IPS-11a (cell line): ENCODE data around the gene CA4.
A peak's percentile ranks its signal among the peaks of the same experiment; 100 is the strongest.
"Not testable (repeated sequence)": the region's sequence is repeated elsewhere in the genome, so short reads cannot be mapped to it uniquely, and the experiment has no call there.

ENCODE experiments used
- H3K4me3 ChIP-seq: one replicate; pipeline ENCODE4 v1.5.1; 2013; ENCODE audit warnings: low read depth, low read length, control low read depth

Gene CA4

DNA sequence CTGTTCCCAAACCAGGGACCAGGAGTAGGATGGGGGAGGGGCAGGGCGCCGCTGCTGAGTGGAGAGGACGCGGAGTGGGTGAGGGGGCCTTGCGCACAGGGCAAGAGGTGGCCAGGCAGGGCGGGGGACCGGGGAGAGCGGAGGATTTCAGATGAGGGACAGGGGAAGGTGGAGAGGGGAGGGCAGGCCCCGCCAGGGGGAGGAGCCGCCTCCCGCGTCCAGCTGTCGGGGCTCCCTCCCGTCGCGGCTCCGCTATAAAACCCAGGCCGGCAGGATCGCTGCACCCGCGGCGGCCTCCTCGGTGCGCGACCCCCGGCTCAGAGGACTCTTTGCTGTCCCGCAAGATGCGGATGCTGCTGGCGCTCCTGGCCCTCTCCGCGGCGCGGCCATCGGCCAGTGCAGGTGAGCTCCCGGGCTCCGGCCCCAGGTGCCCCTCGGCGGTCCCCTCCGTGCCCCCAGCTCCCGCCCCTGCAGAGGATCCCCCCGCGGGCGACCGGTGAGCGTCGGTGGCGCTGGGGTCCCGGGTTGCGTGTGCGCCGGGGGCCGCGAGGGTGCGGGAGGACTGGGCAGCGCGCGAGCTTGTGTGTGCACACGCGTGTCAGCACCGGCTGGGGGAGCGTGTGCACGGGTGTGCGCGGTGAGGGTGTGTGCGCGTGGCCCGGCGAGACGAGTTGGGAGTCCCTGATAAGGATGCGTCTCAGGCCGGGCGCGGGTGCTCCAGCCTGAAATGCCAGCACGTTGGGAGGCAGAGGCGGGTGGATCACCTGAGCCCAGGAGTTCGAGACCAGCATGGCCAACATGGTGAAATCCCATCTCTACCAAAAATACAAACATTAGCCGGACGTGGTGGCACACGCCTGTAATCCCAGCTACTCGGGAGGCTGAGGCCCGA is at the start of gene CA4:
TSS of gene CA4 (plus strand) at position 283 of the 892 bp plus-strand sequence. CDS start at position 345, 62 bp downstream.
- H3K4me3 ChIP-seq = peak within 1 kb of the TSS; percentile 53

DNA sequence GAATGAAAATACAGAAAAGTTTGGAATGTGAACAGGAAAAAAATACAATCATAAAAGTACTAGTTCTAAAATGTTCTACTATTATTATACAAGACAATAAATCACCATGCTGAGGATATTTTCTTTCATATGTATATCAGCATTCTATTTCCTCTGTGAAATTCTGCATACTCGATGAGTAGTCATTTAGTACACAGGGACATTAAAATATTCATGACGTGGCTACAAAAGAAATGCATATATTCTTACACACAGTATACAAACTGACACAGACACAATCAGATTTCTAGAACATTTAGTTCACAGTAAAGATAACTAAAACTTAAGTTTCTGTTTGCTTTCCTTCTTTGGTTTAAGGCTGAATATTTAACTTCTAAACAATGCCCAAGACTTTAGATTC is 49.2 kb upstream of the CA4 start:
- H3K4me3 ChIP-seq = not testable (repeated sequence)

DNA sequence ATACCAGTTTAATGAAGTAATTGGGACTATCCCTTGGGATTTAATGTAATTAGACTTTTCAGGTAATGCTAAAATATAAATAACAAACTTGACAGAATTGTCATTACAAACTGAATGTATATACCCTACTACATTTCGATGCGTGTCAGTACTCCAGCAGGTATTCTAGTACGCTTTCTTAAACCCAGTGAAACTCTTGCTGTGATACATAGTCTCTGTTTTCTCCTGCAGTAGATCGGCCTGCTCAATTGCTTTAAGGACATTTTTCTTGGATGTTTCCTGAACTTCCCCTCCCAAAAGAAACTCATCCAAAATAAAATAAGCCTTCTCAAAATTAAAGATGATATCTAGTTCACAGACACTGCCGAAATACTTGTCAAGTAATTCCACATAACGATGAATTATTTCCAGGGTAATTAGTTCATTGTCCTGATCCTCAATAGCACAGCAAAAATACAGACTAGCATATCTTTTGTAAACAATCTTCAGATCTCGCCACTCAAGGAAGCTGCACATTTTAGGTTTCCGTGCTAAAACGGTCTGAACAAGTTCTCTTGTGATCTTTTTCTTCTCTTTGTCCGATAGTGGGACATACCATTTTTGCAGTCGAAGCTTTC is 47.6 kb upstream of the CA4 start:
- not testable (repeated sequence) for H3K4me3 ChIP-seq

DNA sequence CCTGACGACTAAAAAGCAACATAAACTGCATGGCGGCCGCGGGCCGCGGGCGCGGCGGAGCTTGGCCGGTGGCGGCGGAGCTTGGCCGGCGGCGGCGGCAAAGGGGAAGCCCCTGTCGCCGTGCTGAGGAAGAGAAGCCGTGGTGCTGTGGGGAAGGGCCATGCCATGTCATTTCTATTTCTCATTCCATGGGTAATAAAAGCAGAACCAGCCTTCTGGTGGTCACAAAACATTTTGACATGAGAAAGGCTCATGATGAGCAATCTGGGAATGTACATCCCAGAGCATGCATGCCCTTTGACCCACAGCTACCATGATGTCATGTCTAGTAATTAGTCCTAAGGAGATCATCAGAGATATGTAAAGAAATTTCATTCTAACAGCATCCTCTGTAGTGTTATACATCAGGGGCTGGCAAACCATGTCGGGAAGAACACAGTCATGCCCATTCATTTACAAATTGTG is 47.1 kb upstream of the CA4 start:
- H3K4me3 ChIP-seq = no peak overlapping the region

DNA sequence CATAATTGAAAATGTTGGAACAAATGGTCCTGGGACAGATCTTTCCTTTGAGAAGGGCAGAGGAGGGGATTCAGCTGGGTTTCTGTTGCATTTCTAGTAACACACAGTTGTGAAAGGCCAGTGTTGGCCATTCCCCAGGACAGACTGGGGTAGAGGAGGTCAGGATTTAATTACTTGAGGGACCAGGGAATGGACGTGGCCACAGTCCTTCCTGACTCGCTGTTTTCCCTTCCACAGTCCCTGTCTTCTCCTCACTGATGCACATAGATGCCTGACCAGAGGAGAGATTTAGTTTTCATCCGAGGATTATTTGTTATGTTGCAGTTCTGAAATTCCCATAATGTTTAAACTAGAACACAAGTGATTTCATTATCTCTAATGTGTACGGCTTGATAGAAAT is 45.8 kb upstream of the CA4 start:
- H3K4me3 ChIP-seq = no peak overlapping the region

DNA sequence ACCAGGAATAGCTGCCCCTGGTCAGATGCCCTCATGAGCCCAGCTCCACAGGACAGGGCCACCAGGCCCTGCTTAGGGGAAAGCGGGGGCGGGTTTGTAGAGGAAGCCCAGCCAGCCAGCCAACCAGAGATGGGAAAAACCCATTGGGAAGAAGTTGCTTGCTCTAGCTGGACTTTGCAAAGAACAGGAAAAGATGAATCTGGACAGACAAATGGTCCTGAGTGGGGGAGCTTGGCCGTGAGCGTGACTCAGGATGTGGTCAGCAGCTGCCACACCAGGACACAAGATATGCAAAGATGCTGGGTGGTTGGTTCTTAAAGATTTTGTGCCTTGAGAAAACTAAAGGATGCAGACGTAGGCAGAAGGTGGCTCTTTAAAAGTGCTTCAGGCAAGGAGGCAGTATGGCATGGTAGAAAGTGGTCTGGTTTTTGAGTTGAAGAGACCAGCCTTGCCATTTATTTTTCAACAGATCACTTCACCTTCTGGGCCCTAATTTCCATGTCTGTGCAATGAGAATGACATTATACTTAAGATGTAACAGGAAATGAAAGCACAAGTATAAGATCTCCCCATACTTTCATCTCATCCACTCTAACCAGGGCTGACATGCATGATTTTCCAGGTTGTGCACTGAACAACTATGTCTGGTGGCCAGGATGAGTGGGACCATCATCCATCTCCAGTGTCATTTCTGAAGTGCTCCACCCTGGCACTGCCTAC is 43.3 kb upstream of the CA4 start:
- no peak overlapping the region for H3K4me3 ChIP-seq

DNA sequence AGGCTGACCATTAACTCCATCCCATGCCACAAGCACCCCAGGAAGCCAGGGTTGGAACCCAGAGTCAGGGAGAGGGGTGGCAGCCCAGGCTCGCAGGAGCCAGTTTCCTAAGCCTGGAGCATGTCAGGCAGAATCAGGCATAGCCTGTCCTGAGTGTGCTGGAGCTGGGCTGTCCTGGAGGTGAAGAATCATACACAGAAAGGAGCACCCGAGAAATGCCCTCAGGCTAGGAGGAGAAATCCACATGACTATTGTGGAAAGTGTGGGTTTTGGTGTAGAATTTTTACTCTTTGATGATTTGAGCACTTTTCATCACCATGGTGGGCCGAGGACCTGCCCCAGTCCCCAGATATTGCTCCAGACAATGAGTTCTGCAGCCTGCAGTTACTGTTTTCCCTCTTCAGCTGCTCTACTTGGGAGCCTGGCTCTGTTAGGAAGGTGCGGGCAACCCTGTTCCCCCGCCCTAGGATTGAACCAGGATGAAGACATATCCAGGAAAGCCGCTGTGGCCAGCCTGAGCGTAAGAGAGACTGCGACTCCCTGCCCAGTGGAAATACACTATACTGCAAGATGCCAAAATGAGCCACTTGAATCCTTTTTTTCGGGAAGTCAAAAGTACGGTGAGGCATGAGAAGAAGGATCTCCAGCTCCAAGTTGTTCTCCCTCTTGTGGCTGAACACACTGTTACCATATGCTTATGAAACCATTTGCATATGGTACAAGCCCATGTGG is 42.1 kb upstream of the CA4 start:
- no peak overlapping the region for H3K4me3 ChIP-seq

DNA sequence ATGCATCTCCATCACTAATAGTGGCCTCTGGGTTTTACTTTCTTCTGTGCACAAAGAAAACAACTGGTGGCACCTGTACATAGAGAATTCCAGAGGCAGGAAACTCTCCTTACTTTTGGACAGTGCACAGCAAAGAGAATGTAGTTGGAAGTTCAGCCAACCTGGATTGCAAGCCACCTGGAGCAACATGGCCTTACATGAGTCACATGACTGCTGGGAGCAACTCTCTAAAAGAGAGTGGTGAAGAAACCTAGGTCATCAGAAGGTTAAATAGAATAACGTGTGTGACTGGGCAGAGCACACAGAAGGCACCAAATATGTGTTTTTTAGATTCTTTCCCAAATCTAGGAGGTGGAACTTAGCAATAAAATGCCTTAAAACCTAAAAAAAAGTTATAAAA is 41.5 kb upstream of the CA4 start:
- not testable (repeated sequence) for H3K4me3 ChIP-seq

DNA sequence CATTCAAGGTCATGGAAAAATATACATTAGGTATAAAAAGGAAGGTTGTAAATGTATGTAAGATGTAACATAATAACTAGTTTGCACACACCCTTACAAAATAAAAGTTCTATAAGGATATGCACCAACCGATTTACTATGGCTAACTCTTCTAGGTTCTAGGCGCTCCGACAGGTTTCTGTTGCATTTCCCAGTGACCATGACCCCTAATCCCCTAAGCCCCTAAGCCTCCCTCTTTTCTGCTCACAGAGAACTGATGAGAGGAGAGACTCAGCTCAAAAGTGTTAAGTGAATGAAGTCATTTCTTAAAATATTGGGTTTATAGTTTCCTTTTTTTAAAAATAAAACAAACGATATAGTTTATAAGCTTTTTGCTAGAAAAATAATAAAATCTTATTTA is 41.1 kb upstream of the CA4 start:
- no peak overlapping the region for H3K4me3 ChIP-seq

DNA sequence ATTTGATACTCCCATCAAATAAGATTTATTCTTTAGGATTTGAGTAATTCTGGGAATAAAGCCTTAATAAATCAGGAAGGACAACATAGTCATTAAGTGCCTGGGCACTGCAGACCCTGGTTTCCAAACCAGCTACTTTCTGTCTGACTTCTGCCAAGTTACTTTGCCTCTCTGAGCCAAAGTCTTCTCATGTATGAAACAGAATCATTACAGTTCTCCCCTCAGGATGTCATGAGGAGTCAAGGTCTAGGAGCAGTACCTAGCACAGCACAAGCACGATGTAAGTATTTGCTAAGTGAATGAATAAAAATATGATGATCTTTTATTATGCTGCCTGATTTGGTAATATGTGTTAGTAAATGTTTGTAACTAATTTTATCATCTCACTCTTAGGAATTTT is 40.6 kb upstream of the CA4 start:
- no peak overlapping the region for H3K4me3 ChIP-seq

DNA sequence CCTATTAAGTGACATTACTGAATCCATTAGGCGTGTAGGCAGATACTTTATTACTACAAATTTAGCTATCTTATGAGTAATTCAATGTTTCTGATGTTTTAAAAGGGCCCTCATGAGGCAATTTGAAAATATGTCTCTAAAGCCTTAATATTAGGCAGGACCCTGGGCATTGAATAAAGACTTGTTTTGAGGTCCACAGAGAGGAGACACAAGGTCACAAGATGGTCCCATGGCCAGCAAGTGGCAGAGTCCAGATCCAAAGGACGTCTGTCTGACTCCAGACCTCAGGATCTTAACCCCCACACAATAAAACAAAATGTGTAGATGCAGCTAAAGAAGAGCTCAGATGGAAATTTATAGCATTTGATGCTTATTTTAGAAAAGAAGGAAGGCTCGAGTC is 39.2 kb upstream of the CA4 start:
- no peak overlapping the region for H3K4me3 ChIP-seq

DNA sequence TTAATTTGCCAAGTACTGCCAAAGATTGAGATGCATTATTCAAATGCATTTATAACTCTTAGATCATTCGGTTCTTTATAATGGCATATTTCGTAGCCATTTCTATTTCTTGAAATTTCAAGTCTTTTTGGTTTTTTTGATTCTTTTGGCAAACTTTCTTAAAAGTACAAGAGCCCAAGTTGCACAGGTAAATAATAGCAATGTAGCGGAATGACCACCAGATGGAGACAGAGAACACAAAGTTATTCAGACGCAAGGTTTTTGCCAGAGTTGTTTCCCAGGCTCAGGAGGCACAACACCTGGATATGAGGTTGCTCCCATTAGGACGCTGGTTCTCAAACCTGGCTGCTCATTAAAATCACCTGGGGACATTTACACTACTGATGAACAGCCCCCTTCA is 38.1 kb upstream of the CA4 start:
- H3K4me3 ChIP-seq = not testable (repeated sequence)

DNA sequence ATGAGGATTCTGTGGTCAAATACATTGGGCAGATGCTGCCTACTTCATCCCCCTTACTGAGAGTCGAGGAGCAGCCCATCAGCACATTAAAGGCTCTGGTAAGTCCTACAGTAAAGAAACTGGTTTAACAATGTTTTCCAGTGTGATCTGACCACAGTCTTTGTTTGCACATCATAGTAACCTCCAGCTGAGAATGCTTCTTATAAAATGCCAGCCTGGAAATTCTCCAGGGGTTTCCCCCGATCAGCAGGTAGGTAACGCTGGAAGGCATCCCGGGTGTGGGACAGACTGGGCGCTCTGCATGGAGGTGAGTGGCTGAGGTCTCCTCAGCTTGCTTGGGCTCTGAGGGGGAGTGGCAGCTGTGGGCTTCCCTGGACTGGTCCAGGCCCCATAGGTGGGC is 34.4 kb upstream of the CA4 start:
- not testable (repeated sequence) for H3K4me3 ChIP-seq

DNA sequence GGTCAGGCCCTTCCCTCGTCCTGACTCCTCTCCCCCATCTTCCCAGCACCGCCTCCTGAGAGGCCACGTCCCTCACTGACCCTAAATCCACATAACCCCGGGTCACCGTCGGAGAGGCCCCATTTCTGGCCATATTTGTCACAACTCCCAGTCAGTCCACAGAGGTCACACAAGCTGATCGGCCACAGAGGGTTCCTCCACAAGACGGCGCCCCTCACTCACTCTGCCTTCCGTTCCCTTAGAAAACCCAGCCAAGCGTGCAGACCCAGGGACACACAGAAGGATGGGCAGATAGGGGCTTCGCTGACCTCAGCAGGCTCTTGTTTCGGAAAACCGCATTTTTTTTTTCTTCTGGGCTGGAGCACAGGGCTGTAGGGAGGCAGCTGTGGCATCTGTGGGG is 33.6 kb upstream of the CA4 start:
- not testable (repeated sequence) for H3K4me3 ChIP-seq

DNA sequence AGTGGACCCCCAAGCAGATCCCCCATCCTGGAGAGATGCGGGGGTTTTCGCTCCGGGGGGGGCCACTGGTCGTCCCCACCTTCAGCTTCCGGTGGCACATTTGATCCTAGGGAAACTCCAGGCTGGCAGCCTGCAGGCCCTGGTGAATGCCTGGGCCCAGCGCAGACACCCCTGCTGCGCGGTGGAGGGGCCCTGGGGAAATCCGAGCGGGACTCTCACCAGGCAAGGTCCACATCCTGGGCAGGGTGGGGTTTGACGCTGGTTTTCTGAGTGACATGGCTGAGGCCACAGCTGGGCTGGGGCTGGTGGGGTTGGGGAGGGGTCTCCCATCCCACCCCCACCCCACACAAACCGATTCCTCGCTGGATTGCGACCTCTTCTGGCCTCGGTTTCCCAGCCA is 30.6 kb upstream of the CA4 start:
- H3K4me3 ChIP-seq = not testable (repeated sequence)

DNA sequence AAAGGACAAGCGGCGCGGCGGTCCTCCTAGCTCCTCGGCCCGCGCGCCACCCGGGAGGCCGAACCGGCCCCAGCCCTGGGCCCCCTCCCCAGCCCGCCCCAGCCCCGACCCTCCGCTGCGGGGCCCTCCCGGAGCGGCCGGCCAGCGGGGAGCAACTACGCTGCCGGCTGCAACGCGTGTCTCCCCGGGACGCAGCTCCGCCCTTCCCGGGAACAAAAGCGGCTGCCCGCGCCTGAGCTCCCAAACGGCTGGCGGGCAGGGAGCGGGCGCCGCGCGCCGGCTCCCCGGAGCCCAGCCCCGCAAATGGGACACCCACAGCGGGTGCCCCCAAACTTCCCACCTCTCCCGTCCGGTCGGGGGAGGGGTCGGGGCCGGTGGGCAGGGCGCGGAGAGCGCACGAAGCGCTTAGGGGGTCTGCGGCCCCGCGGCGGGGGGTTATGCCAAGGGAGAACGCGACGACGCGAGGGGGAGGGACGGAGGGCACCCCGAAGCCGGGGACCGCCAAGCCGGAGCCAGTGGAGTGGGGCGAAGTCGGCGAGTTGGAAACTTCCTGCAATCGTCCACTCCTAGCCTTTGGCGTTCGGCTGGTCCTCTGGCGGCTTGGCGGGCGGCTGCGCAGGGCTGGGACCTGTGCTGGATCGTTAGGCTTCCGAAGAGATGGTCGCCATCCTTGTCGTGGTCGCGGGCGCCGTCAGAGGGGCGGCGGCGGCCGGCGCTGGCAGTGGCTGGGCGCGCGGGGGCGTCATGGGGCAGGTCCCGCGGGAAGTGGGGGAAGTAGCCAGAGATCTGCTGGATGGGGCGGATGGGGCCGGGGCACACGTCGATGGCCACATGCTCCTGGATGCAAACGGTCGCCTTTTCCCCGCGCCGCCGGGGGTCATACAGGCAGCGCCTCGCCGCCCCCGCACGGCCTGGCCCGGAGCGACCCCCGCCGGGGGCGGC is 29.7 kb upstream of the CA4 start:
- H3K4me3 ChIP-seq = not testable (repeated sequence)

DNA sequence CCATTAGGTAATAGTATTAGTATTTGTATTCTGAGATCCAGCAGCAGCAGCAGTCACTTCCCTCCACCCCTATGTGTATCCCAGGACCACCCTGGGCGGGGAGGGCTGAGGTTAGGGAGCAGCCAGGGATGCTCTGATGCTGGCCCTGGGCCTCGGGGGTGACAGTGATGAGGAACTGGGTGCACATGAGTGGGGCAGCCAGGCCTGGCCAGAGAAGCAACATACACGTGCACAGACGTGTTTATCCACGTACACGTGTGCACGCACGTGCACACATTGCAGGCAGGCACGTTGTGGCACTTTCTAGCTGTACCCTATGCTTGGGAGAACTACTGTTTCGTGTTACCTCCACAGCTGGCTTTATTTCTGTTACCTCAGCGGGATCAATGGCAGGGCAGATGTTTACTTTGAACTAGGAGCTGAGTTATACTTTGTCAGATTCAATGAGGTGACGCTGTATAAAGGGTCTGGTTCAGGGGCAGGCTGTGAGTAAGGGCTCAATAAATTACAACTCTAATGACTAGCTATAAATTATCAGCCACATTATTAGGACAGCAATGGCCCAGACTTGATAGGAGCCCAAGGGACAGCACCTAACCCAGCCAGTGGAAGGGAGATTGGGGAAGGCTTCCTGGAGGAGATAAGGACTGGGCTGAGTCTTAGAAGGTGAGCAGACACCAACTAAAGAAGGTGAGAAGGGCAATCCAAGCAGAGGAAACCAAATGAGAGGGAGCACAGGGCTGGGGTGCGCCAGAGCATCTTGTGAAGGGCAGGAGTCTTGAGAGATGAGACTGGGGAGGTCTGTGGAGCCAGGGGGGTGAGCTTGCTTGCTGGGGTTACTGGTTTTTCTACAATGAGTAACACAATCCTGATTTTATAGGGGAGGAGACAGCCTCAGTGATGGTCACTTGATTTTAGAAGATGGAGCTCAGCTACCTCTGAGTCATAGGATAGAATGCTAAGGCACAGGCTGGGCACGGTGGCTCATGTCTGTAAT is 22.4 kb upstream of the CA4 start:
- no peak overlapping the region for H3K4me3 ChIP-seq

DNA sequence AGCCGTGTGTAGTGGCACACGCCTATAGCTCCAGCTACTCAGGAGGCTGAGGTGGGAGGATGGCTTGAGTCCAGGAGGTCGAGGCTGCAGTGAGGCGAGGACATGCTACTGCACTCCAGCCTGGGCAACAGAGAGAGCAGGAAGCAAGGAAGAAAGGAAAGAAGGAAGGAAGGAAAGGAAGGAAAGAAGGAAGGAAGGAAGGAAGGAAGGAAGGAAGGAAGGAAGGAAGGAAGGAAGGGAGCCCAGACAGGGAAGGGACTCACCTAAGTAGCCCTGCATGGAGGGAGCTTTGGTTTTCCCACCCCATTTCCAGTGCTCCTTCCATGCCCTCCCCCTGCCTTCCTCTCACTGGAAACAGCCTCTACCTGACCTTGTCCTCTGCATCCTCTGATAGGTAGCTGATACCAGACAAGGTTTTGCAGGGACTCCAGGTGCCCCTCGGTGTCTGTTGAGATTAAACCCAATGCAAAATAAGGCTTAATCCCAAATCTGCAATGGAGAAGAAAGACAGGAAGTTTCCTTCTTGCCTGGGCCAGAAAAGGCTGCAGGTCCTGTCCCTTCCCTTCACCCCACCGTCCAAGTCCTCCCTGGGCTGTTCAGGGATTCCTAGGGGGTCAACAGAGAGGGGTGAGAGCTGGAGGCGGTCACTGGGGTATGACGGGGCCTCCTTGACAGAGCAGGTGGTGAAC is 21.5 kb upstream of the CA4 start:
- no peak overlapping the region for H3K4me3 ChIP-seq
